HG03558 (cell line): ENCODE results near the gene LAX1.
"Not testable (repeated sequence)": the region's sequence is repeated elsewhere in the genome, so short reads cannot be mapped to it uniquely, and the experiment has no call there.

Experiments used
- ATAC-seq: cut with Tn5 transposase; IDR thresholded peaks from one replicate; pipeline ENCODE4 v1.9.1; 2021; ENCODE audit warnings: moderate number of reproducible peaks; ENCODE audit not compliant: unreplicated experiment; ENCODE audit errors: extremely low read depth

Gene LAX1

DNA sequence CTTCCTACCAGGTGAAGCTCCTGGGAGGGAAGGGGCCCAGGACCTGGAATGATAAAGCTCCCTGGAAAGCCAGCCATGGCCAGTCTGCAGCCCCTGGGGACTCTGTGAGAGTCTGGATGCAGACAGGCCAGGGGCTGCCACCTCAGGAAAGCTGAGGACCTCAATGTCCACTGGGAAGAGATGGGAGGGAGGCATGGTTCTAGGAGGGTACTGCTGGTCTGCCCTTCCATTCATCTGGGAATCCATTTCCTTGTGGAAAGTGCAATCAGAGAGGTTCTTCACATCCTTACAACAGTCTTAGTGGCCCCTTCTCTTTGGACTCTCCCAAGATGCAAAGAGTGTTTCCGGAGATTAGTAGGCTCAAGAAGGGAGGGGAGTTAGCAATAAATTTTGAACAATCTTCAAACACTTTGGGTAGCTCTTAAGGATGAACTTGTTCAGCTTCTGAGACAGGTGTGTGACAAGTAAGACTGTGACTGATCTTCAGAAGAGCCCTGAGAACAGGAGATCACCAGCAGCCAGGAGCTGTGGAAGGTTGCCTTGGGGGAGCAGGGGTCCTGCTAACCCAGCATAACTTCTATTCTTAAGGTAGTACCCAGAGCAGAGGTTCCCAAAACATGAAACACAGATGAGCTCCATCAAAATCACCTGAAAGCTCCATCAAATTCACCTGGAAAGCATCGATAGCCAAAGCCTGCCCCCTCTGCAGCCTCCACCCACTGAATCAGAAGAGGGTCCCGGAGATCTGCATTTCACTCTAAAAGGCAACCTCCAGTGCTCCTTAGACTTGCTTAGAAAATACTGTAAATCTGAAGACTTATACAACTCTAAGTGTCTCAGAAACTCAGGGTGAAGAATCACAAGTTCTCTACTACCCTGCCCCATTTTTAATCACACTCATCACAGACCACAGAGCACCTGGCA is 616 bp upstream of the LAX1 start:
- no peak for ATAC-seq

DNA sequence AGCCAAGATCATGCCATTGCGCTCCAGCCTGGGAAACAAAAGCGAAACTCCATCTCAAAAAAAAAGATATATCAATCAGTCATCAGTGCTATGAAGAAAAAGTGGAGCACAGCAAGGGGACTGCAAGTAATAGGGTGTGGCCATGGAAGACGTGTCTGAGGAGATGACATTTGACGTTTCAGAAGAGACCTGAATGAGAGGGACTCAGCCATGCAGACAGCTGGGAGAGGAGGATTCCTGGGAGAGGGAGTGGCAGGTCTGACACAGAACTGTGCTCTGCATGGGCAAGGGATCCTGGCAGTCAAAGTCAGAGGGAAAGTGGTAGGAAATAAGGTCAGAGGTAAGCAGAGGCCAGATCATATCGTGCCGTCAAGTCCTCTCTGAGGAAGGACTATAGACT is 3.3 kb downstream of the LAX1 start:
- ATAC-seq: no peak

DNA sequence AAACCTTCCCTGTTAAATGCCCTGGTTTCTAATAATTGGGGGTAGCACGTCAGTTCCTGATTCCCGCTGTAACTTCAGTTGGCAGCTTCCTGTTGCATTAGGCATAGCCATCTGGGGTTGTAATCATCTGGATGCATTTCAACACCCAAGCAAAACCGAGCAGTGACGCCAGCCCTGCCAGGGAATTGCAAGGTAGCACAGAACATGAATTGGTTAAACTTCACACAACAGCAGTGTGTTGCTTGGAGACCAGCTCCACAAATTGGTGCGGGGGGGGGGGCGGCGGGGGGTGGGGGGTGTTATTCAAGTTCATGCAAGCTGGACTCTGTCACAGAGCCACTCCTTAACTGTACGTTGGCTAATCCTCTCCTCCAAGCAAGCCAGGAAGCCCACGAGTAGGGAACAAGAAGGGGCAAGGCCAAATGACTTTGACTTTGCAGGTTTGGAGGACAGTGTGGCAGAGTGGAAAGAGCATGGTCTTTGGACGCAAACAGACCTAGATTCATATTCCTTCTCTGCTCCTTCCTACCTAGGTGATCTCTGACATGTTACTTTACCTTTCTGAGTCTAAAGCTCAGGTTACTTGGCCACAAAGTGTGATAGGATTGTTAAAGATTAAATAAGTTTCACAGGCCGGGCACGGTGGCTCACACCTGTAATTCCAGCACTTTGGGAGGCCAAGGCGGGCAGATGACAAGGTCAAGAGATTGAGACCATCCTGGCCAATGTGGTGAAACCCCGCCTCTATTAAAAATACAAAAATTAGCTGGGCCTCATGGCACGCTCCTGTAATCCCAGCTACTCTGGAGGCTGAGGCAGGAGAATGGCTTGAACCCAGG is 4.7 kb downstream of the LAX1 start:
- no peak for ATAC-seq

DNA sequence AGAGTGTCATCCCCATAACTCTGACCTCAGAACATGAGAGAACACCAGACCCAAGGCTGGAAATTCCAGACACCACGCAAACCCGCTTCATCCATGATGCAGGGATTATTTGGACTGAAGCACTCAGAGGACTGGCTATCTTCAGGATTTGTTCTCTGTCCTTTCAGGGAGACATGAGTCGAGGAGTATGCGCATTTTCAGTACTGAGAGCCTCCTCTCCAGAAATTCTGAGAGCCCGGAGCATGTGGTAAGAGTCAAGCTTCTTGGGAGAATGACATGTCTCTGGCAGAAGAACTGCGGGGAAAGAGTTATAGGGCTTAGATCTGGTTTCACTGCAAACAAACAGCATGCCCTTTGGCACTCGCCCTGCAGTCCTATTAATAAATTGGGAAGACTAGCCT is 6.9 kb downstream of the LAX1 start:
- ATAC-seq: no peak

GRCh38 chr1:203772836-203773235 is 7.9 kb downstream of the LAX1 start:
- no peak for ATAC-seq

- no peak for ATAC-seq
Observed at GRCh38 chr1:203776636-203777035, 11.7 kb downstream of the LAX1 start.

DNA sequence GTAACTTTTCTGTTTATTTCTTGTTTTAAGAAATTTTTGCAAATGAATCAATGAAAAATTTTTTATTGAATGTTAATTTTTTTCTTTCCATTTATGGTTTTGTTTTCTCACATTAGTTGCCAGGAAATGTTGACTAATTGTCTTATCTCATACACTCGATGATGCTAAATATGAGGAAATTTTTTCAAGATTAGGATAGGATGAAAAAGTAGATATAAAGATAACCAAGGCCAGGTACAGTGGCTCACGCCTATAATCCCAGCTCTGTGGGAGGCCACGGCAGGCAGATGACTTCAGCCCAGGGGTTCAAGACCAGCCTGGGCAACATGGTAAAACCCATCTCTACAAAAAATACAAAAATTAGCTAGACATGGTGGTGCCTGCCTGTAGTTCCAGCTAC is 12.6 kb downstream of the LAX1 start:
- ATAC-seq: no peak

GRCh38 chr1:203778146-203778545 is 13.2 kb downstream of the LAX1 start:
- ATAC-seq: no peak

DNA sequence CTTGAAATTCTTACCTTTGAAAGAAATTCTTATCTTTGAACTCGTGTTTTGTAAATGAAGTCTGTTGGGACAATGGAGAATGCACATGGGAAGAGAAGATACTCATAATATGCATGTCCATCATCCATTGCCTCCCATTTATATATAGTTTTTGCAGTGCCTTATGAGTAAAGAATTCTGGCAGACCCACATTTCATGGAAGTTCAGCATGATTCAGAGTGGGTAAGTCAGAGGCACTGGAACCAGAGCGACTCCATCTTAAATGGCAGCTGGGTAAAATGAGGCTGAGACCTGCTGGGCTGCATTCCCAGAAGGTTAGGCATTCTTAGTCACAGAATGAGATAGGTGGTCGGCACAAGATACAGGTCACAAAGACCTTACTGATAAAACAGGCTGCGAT is 13.8 kb downstream of the LAX1 start:
- no peak for ATAC-seq

- ATAC-seq: no peak
Observed at GRCh38 chr1:203781962-203782361, 17.0 kb downstream of the LAX1 start.

- no peak for ATAC-seq
Observed at GRCh38 chr1:203789966-203790365, 25.0 kb downstream of the LAX1 start.

DNA sequence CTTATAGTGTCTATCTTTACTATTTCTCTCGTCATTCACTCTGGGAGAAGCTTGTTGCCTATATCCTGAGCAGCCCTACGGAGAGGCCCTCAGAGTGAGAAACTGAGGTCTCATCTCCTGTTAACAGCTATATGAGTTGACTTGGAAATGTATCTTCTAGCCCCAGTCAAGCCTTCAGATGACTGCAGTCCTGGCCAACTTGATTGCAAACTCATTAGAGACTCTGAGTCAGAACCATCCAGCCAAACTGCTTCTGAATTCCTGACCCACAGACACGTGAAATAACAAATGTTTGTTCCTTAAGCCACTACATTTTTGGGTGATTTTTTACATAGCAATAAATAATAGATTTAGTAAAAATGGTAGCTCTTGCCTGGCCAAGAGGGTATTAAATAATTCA is 26.5 kb downstream of the LAX1 start:
- no peak for ATAC-seq

- no peak for ATAC-seq
Observed at GRCh38 chr1:203792486-203792885, 27.5 kb downstream of the LAX1 start.

- not testable (repeated sequence) for ATAC-seq
Observed at GRCh38 chr1:203793561-203793960, 28.6 kb downstream of the LAX1 start.

DNA sequence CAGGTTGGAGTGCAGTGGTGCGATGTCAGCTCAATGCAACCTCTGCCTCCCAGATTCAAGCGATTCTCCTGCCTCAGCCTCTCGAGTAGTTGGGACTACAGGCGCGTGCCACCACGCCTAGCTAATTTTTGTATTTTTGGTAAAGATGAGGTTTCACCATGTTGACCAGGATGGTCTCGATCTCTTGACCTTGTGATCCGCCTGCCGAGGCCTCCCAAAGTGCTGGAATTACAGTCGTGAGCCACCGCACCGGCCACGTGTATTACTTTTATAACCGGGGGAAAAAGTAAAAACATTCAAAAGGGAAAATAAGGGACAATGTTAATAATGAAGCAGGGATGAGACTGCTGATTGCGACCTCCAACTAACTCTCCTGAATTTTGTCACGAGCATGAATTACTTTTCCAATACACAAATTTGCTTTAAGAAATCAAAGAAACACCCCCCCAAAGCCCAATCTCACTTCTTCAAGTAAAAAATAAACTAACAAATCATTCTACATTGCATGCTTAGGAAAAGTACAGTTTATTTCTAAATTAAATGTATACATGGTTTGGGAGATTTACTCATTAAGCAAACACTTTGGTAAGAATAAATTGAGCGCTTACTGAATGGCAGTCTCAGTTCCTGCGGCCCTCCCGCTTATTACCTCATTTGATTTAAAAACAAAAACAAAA is 29.9 kb downstream of the LAX1 start:
- ATAC-seq: no peak

DNA sequence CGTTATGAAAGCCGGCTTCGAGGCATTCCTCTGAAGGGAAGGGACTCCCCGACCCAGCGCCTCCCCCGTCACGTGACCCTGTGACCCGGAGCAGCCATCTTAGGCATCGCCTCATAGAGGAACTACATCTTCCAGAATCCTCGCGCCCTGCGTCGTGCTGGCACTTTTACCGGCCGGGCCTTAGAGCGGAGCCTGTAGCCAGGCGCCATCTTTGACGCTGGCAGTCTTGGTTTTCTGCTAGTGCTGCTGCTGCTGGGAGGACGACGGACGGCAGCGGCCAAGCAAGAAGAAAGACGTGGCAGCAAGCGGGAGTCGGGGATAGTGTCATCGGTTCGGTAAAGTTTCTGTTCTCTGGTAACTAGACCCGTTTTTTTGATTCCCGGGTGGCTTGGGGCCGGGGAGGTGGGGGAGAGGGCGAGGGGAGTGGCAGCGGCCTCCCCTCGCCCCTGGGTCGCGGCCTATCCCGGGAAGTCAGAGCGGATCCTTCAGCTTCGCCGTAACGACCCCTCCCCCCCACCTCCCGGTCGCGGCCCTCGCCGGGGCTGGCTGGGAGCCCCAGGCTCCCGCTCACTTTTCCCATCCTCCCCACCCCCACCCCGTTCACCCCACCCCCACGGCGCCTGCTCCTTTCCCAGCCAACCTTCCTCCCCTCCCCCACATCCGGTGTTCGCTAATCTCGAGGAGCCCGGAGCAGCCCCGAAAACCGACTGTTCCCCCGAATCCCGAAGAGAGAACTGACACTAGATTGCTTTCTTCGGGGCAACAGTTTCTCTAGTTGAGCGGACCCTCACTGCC is 30.7 kb downstream of the LAX1 start, which contains the start of the genes ZBED6 and ZC3H11A:
Gene ZBED6, plus strand, starts transcription at position 183 of the 795 bp plus-strand sequence. CDS start 1,900 bp downstream, outside the sequence.
Gene ZC3H11A, plus strand, starts transcription at position 183 of the 795 bp plus-strand sequence. CDS start 21,448 bp downstream, outside the sequence.
- peak; percentile 80 for ATAC-seq

DNA sequence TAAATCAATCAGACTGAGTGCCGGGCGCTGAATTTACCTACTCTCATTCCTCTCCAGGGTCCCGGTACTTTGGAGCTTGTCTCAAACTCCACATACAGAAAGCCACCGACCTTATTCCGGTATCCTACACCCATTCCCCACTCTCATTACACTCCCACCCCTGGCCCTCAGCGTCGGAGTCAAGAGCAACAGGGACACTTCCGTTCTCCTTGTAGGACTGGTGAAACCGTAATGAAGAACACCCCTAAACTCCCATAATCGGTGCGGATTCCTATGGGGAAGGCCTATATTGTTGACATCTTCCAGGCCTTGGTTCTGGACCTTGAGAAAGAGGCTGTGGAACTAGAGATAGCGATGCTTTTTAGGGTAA is 31.2 kb downstream of the LAX1 start:
- no peak for ATAC-seq

- ATAC-seq: no peak
Observed at GRCh38 chr1:203797216-203797615, 32.2 kb downstream of the LAX1 start.

DNA sequence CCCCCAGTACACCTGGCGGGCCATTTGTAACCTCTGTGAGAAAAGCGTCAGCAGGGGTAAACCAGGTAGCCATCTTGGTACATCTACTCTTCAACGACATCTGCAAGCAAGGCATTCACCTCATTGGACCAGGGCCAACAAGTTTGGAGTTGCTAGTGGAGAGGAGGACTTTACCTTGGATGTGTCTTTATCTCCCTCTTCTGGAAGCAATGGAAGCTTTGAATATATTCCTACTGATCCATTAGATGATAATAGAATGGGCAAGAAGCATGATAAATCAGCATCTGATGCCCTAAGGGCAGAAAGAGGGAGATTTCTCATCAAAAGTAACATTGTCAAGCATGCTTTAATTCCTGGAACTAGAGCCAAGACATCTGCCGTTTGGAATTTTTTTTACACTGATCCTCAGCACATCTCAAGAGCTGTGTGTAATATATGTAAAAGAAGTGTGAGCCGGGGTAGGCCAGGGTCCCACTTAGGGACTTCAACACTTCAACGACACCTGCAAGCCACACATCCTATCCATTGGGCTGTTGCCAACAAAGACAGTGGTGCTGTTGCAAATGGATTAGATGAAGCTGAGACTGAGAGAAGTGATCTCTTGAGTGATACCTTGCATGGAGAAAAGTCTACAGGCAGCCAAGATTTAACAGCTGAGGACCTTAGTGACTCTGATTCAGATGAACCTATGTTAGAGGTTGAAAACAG is 33.1 kb downstream of the LAX1 start:
- no peak for ATAC-seq
